ENCODE measurements around the gene CD24.
"Not testable (repeated sequence)": the region's sequence is repeated elsewhere in the genome, so short reads cannot be mapped to it uniquely, and the experiment has no call there.

CD24 gene

DNA sequence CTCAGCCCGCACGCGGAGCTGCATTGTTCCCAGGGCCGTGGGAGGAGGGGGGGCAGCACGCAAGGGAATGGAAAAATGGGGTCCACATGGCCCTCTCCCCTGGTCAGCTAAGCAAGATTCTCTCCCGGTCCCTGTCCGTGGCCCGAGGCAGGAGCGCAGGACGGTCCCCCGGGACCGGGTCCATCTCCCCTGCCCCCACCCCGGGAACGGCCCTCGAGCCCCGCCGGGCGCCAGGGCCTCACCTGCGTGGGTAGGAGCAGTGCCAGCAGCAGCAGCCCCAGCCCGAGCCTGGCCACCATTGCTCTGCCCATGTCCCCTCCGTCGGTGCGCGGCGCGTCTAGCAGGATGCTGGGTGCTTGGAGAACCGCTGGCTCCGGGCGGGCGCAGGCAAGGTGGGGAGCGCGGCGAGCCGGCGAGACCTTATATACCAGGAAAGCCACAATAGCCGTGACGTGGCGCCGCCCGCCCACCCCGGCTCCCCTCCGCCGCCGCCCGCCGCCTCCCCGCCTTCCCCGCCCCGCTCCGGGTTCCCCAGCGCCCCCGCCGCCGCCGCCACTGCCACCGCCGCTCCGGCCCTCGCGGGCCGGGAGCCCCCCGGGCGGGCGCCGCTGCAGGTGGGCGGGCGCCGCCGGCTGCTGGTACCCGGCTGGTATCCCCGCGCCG, at the start of gene CD24:
Gene CD24, minus strand, starts transcription at position 394 of the 663 bp plus-strand sequence. Its CDS starts 83 bp downstream, at position 311.
- peak; percentile 88 for DNase-seq

GRCh38 chr6:107021446-107022185, 47.1 kb upstream of the CD24 start:
- peak; percentile 45 for DNase-seq

- no peak for DNase-seq
Measured at GRCh38 chr6:107020239-107020638, 45.7 kb upstream of the CD24 start.

DNA sequence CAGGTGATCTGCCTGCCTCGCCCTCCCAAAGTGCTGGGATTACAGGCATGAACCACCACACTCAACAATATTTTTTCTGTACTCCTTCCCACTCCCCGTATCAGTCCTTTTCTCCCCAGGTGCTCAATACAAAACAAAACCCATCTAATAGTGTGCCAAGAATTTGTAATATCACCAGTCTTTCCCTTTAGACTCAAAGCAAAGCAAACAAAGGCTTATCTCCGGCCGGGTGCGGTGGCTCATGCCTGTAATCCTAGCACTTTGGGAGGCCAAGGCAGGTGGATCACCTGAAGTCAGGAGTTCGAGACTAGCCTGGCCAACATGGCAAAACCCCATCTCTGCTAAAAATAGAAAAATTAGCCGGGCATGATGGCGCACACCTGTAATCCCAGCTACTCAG, 45.1 kb upstream of the CD24 start:
- not testable (repeated sequence) for DNase-seq

DNA sequence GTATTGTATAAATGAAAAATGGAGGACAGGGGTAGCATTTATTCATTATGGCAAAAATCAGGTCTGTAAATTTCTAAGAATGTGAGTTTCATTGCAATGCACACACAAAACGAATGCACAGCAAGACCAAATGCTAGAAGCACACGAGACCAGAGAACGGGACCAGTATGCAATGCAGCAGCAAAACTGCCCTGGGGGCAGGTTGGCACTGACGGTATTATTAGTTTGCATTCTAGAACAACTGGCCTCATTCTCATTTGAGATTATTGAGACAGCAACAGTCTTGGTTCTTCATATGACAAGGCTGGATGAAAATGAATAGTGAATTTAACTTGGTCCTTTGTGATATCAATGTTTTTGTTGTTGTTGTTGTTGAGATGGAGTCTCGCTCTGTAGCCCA, 44.5 kb upstream of the CD24 start:
- no peak for DNase-seq

GRCh38 chr6:107009499-107009898, 35.0 kb upstream of the CD24 start:
- DNase-seq, result no peak

DNA sequence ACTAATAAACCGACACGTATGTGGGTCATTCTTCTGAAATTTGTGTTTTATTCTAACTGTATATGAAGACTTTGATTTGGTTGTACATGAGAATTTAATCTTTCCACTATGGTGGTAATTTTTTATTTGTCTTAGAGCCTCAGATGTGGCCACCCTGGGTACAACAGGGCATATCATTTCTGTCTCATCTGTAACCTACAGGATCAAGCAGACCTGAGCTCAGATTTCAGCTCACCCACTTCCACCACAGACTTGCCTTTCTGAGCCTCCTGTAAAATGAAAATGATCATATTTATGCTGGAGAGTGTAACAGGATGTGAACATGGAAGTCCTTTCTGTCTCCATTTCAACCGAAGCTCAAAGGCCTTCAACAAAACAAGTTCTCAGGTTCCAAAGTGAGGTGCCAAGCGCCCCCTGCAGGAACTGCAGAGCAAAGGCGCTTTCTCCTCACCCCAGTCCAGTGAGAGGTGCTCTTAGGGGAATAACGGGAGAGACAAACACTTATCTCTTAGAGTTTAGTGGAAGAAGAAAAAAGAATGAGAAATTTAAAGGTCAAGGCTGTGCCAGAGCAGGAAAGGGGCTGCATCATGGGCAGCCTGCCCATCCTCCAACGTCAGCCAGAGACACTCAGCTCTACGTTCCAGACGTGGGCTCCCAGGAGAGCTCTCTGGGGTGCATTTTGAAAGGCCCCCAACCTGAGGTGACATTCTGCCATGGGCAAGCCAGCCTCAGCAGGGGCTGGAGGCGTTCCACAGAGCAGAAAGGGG, 23.0 kb upstream of the CD24 start:
- peak; percentile 80 for DNase-seq

- no peak for DNase-seq
Measured at GRCh38 chr6:106995640-106996039, 21.1 kb upstream of the CD24 start.

- not testable (repeated sequence) for DNase-seq
Measured at GRCh38 chr6:106989737-106990136, 15.2 kb upstream of the CD24 start.

- DNase-seq, result peak; percentile 69
Measured at GRCh38 chr6:106988664-106989063, 14.1 kb upstream of the CD24 start.

- no peak for DNase-seq
Measured at GRCh38 chr6:106981926-106982325, 7.4 kb upstream of the CD24 start.

- DNase-seq, result no peak
Measured at GRCh38 chr6:106980926-106981325, 6.4 kb upstream of the CD24 start.

DNA sequence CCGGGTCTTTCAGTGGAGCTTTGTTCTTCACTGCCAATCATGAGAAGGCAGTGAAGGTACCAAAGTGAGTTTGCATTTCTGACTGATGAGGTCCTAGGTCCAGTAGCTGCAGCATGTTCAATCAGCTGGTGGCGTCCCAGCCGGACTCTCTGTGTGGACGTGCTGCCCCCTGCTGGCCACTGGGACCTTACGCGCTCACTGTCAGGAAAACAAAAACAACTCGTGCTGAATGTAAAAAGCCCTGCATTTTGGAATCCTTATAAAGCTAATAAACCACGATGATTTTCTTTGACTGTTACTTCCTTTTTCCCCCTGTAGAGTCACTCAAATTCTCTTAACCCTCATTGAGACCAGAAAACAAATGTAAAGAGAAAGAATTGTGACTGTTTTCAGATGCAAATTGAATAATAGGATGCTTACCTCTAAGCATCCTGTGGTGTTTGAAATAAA, 4.9 kb upstream of the CD24 start:
- peak; percentile 88 for DNase-seq

GRCh38 chr6:106977246-106977645, 2.7 kb upstream of the CD24 start:
- peak; percentile 23 for DNase-seq

GRCh38 chr6:106976270-106976669, 1.7 kb upstream of the CD24 start:
- DNase-seq, result no peak

DNA sequence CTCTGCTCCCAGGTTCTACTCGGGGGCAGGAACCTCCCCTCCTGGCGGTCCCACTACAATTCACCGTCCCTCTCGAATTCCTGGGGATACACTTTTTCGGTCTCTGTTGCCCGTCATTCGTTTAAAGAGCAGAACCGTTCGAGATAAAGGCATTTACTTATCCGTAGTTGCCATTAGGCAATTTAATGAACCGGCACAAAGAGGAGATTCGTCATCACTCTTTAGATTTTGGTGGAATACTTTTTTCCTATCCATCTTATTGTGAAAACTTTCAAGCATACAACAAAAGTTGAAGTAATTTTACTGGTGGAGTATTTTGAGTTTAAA, 1.2 kb upstream of the CD24 start:
- DNase-seq, result peak; percentile 57

DNA sequence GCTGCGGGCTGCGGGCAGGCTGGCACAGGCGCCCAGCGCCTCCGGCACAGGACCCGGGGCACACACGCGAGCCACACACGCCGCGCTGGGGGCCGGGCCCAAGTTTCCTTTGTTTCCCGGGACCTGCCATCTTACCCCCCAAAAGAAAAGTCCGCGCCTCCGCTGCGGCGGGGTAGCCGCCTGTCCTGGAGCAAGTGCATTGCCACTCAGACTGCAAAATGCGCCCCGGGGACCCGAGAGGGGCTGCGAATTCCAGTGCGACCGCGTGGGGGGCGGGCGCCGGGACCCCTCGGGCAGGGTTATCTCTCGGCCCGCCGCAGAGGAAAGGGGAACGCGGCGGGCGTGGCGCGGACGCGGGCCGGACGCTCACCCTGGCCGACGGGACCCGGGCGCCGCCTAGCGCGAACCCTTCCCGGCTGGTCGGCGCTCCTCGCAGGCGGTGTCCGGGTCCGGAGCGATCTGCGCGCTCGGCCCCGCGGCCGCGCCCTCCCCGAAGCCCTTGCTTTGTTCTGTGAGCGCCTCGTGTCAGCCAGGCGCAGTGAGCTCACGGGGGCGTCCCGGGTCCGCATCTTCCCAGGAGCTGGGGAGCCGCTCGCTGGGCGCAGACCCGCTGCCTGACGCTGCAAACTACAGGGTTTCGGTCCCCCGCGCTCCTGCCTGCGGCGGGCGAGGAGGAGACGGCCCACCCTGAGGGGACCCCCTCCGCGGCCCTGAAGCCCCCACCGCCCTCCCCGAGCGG, 639 bp upstream of the CD24 start:
- DNase-seq, result peak; percentile 87

DNA sequence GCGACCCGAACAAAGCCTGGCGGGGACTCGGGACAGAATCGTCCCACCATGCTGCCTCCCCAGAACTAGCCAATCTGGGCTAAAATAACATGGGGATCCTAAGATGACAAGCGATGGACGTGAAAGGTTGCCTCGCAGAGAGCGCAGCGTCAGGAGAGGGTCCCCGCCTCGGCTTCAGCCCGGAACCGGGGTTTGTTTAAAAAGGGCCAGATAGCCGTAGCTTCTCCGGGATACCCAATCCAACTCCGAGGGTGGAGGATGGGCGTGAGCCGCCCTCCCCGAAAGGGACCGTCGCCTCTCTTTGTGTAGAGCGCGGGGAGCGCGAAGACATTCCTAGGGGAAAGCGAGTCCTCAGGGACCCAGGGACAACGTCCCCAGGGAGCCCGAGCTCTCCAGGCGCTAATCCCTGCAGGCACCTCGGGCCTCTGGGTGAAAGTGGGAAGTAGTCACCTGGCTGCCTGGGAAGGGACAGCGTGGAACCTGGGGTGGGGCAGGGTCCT, 643 bp downstream of the CD24 start:
- peak; percentile 78 for DNase-seq

DNA sequence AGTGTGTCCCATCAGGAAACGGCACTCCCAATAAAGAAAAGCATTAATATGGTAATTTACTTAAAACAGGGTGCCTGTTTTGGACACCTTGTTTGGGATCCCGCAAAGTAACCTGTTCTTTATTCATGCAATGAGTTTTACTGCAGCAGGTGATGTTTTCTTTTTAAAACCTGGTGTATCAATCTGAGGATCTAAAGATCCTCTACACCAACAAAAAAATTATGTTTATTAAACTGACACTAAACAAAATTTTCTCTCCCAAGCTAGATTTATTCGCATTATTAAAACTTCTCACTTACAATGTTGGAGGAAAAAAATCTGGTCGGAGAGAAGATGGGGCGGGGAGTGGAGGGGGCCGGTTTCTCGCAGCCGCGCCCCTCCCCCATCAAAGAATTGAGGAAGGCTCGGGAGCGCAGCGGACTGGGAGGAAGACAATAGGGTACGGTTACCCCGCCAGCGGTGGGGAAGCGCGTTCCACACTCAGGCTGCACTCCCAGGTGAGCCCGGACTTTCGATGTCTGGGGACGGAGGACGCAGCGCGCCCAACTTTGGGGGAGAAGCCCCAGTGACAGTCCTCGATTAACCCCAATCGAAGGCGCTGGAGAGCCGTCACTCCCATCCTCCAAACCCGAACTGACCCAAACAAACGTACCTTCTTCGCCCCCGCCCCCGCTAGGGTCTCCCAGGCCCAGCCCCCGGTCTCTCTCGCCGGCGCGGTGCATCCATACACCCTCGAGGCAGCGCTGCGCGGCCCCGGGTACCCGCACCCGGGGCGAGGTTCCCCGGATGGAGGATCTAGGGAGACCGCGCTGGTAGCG, 1.3 kb downstream of the CD24 start:
- DNase-seq, result peak; percentile 78

DNA sequence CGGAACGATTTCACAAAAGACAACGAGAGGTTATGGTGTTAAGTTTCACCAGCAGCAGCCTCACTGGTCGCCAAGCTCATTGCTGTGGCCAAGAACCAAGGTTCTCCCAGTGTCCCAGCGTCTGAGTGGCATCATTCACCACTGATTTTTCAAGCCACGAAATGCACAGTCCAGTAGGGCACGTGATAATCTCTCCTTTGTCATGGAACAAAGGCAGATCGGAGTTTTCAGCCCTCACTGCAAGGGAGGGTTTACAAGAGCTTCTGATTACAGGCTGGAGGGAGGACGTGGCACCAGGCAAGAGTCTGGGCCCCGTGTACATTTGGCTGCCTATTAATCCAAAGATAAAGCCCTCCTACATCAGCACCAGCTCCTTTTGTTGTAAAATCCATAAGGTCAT, 2.0 kb downstream of the CD24 start:
- peak; percentile 81 for DNase-seq

GRCh38 chr6:106970769-106971168, 3.8 kb downstream of the CD24 start:
- not testable (repeated sequence) for DNase-seq
